HepG2 (cell line): Measurements from ENCODE around the gene METTL1. TPM values are rescaled to one million over a fixed set of nuclear protein-coding genes. Genes with fewer than 3 reads are reported as not detected.

ENCODE experiments used
- ATRX ChIP-seq: sonication (generic); formaldehyde crosslinking; IDR thresholded peaks from 2 replicates; pipeline ENCODE4 v1.4.0; 2020; ENCODE audit warnings: missing genetic modification reagents, borderline replicate concordance
- CC2D1A ChIP-seq: sonication (generic); formaldehyde crosslinking; IDR thresholded peaks from 2 replicates; pipeline ENCODE4 v1.8.1; 2023; ENCODE audit warnings: mild to moderate bottlenecking, missing genetic modification reagents
- CENPX ChIP-seq: sonication (generic); formaldehyde crosslinking; IDR thresholded peaks from 2 replicates; pipeline ENCODE4 v1.9.0; 2021; ENCODE audit warnings: mild to moderate bottlenecking, missing genetic modification reagents, moderate library complexity
- DPF2 ChIP-seq: sonication (generic); formaldehyde crosslinking; IDR thresholded peaks from 2 replicates; pipeline ENCODE4 v1.4.0; 2020; ENCODE audit warnings: mild to moderate bottlenecking, low read depth, missing genetic modification reagents, borderline replicate concordance
- EEA1 ChIP-seq: sonication (generic); formaldehyde crosslinking; IDR thresholded peaks from 2 replicates; pipeline ENCODE4 v1.5.1; 2020; ENCODE audit warnings: mild to moderate bottlenecking, missing genetic modification reagents, borderline replicate concordance
- FOXA3 ChIP-seq: IDR thresholded peaks from 2 replicates; pipeline ENCODE4 v1.6.1; 2016; ENCODE audit warnings: missing genetic modification reagents, missing compliant biosample characterization
- GABPB1 ChIP-seq: IDR thresholded peaks from 2 replicates; pipeline ENCODE4 v1.6.1; 2016; ENCODE audit warnings: mild to moderate bottlenecking, missing genetic modification reagents, moderate library complexity, missing compliant biosample characterization
- KAT2B ChIP-seq: fragments of 150-350 bp; IDR thresholded peaks from 2 replicates; pipeline ENCODE4 v1.6.1; 2014; ENCODE audit warnings: low read depth, low read length, borderline replicate concordance
- KMT2A ChIP-seq: sonication (generic); formaldehyde crosslinking; IDR thresholded peaks from 2 replicates; pipeline ENCODE4 v1.4.0; 2020; ENCODE audit warnings: missing genetic modification reagents
- LRRFIP1 ChIP-seq: sonication (generic); formaldehyde crosslinking; conservative IDR thresholded peaks from 2 replicates; pipeline ENCODE4 v1.4.0; 2020; ENCODE audit warnings: missing genetic modification reagents
- NFIC ChIP-seq: IDR thresholded peaks from 2 replicates; pipeline ENCODE4 v1.6.1; 2012; ENCODE audit warnings: mild to moderate bottlenecking, low read length, inconsistent platforms
- PAWR ChIP-seq: sonication (generic); formaldehyde crosslinking; IDR thresholded peaks from 2 replicates; pipeline ENCODE4 v1.4.0; 2020; ENCODE audit warnings: missing genetic modification reagents, mild to moderate bottlenecking, borderline replicate concordance
- RFXANK ChIP-seq: IDR thresholded peaks from 2 replicates; pipeline ENCODE4 v1.6.1; 2016
- SOX6 ChIP-seq, 2 experiments: fragments of 450-650 bp in 1 of 2; sonication (generic) in 1 of 2; formaldehyde crosslinking in 1 of 2; IDR thresholded peaks; 2 replicates each; pipeline versions ENCODE4 v1.4.0 to v1.6.1; 2017 to 2020; ENCODE audit warnings: antibody characterized with exemption in 1 of 2, mild to moderate bottlenecking in 1 of 2, missing genetic modification reagents in 1 of 2
- SSRP1 ChIP-seq: IDR thresholded peaks from 2 replicates; pipeline ENCODE4 v1.6.1; 2016; ENCODE audit warnings: control low read depth
- TGIF2 ChIP-seq: IDR thresholded peaks from 2 replicates; pipeline ENCODE4 v1.6.1; 2016; ENCODE audit warnings: control low read depth, missing compliant biosample characterization
- XBP1 ChIP-seq: sonication (generic); formaldehyde crosslinking; IDR thresholded peaks from 2 replicates; pipeline ENCODE4 v1.5.0; 2020; ENCODE audit warnings: missing genetic modification reagents
- ZFAT ChIP-seq: sonication (generic); formaldehyde crosslinking; conservative IDR thresholded peaks from 2 replicates; pipeline ENCODE4 v1.8.1; 2023; ENCODE audit warnings: missing genetic modification reagents, inconsistent platforms
- ZNF296 ChIP-seq: sonication (generic); formaldehyde crosslinking; conservative IDR thresholded peaks from 2 replicates; pipeline ENCODE4 v1.5.0; 2020; ENCODE audit warnings: mild to moderate bottlenecking, missing genetic modification reagents
- ZNF460 ChIP-seq: sonication (generic); formaldehyde crosslinking; IDR thresholded peaks from 2 replicates; pipeline ENCODE4 v1.5.1; 2020; ENCODE audit warnings: missing genetic modification reagents, mild to moderate bottlenecking, borderline replicate concordance
- ZNF562 ChIP-seq: sonication (generic); formaldehyde crosslinking; IDR thresholded peaks from 2 replicates; pipeline ENCODE4 v1.8.0; 2022; ENCODE audit warnings: missing genetic modification reagents, borderline replicate concordance
- ZNF564 ChIP-seq: sonication (generic); formaldehyde crosslinking; IDR thresholded peaks from 2 replicates; pipeline ENCODE4 v1.8.1; 2023; ENCODE audit warnings: mild to moderate bottlenecking, missing genetic modification reagents
- ZNF607 ChIP-seq: sonication (generic); formaldehyde crosslinking; IDR thresholded peaks from 2 replicates; pipeline ENCODE4 v1.5.1; 2020; ENCODE audit warnings: missing genetic modification reagents, mild to moderate bottlenecking, borderline replicate concordance
- ZNF749 ChIP-seq: sonication (generic); formaldehyde crosslinking; IDR thresholded peaks from 2 replicates; pipeline ENCODE4 v1.8.0; 2022; ENCODE audit warnings: mild to moderate bottlenecking, missing genetic modification reagents, moderate library complexity, borderline replicate concordance
- polyA plus RNA-seq, 8 experiments: library from polyadenylated mRNA; depleted of rRNA in 3 of 8; stranded (reverse) in 7 of 8; unstranded in 1 of 8; fragments of >200 nt; fragmentation: Illumina TruSeq in 4 of 8; extraction: Trizol in 4 of 8; gene quantifications; 2 replicates each; pipeline versions ENCODE4 v1.2.1 to v1.2.3, GENCODE V29; 2011 to 2016; ENCODE audit warnings: low read depth in 4 of 8, missing spikeins in 1 of 8, mixed read lengths in 1 of 8; ENCODE audit not compliant: insufficient read depth in 1 of 8
- total RNA-seq, 5 experiments: library from RNA; depleted of rRNA; stranded (reverse); fragments of >200 nt; fragmentation: Illumina TruSeq; extraction: Trizol; gene quantifications; 2 replicates each; pipeline ENCODE4 v1.2.3, GENCODE V29; 2016; ENCODE audit warnings: low read depth in 1 of 5
- TF ChIP-seq, protein P1 (sequence below): conservative IDR thresholded peaks from 2 replicates; pipeline ENCODE4 v1.6.1; 2018; ENCODE audit warnings: missing genetic modification reagents

Gene METTL1
- total and polyA plus RNA-seq, 2 of the 13 experiments (the other 11 are each of a cell fraction or from before 2014, with no cell fraction given), result 34.7 to 36.9 TPM

- TF ChIP-seq TGIF2 (CRISPR knock-in tag), result peak; percentile 96
- no peak for TF ChIP-seq CENPX (CRISPR knock-in tag)
- TF ChIP-seq, protein P1, sequence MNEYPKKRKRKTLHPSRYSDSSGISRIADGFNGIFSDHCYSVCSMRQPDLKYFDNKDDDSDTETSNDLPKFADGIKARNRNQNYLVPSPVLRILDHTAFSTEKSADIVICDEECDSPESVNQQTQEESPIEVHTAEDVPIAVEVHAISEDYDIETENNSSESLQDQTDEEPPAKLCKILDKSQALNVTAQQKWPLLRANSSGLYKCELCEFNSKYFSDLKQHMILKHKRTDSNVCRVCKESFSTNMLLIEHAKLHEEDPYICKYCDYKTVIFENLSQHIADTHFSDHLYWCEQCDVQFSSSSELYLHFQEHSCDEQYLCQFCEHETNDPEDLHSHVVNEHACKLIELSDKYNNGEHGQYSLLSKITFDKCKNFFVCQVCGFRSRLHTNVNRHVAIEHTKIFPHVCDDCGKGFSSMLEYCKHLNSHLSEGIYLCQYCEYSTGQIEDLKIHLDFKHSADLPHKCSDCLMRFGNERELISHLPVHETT (CRISPR knock-in tag), result peak; percentile 75
- no peak for TF ChIP-seq ATRX (CRISPR knock-in tag)
- TF ChIP-seq XBP1 (CRISPR knock-in tag), result 0 out of 2 replicates have a peak, but pooled peaks have one; percentile 17
- no peak for TF ChIP-seq ZFAT (CRISPR knock-in tag)
- TF ChIP-seq KAT2B, result no peak
- TF ChIP-seq EEA1 (CRISPR knock-in tag), result 0 out of 2 replicates have a peak, but pooled peaks have one; percentile 13
- TF ChIP-seq RFXANK (CRISPR knock-in tag), result peak; percentile 95; the same call in 1 of the 2 replicates
- no peak; the same call in 1 of the 2 replicates for TF ChIP-seq PAWR (CRISPR knock-in tag)
- 0 out of 2 replicates have a peak, but pooled peaks have one; percentile 68 for TF ChIP-seq ZNF564 (CRISPR knock-in tag)
- no peak for TF ChIP-seq ZNF296 (CRISPR knock-in tag)
- no peak for TF ChIP-seq DPF2 (CRISPR knock-in tag)
- no peak; the same call in 1 of the 2 replicates for TF ChIP-seq SSRP1 (CRISPR knock-in tag)
- peak; percentile 95 for TF ChIP-seq GABPB1 (CRISPR knock-in tag)
- TF ChIP-seq LRRFIP1 (CRISPR knock-in tag), result no peak
- no peak for TF ChIP-seq NFIC
- TF ChIP-seq ZNF460, result peak; percentile 93
- TF ChIP-seq ZNF749 (CRISPR knock-in tag), result peak; percentile 91; the same call in 1 of the 2 replicates
- TF ChIP-seq SOX6 (IDR thresholded peaks at IDR 0.05), result no peak
- peak; percentile 84 for TF ChIP-seq SOX6 (CRISPR knock-in tag; IDR thresholded peaks at IDR 0.05)
- peak; percentile 77; the same call in 1 of the 2 replicates for TF ChIP-seq KMT2A (CRISPR knock-in tag)
- peak; percentile 67; the same call in 1 of the 2 replicates for TF ChIP-seq FOXA3
- TF ChIP-seq ZNF562 (CRISPR knock-in tag), result no peak; the same call in 1 of the 2 replicates
- TF ChIP-seq CC2D1A (CRISPR knock-in tag), result no peak
- peak; percentile 96 for TF ChIP-seq ZNF607 (CRISPR knock-in tag)
Measured at GRCh38 chr12:57751788-57752667, 19.9 kb downstream of the METTL1 start, which contains the start of gene CDK4 (continued).
